NCI-H1048 (cell line): ENCODE data around the gene KCNQ1.
A peak's percentile ranks its signal among the peaks of the same experiment; 100 is the strongest.

Source experiments
- DNase-seq: peaks from one replicate; lab custom pipeline; 2025; lab: John Stamatoyannopoulos, UW

The KCNQ1 gene

DNA sequence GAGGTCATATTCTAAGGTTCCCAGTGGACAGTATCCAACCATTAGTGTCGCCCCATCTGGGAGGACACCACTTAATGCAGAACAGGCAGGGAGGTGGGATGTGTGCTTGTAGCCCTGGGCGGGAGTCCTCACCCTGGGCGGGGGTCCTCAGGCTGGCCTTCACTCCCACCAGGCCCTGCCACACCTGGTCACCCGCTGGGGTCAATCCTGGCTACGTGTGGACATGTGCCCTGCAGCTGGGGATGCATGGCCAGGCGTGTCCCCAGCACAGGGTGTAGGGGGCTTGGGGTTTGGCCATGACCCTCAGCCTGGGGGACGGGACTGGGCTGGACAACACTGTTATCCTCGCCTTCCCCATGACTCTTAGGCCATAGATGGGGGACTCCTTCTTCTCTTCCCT, 19.3 kb upstream of the KCNQ1 start:
- DNase-seq: no peak

DNA sequence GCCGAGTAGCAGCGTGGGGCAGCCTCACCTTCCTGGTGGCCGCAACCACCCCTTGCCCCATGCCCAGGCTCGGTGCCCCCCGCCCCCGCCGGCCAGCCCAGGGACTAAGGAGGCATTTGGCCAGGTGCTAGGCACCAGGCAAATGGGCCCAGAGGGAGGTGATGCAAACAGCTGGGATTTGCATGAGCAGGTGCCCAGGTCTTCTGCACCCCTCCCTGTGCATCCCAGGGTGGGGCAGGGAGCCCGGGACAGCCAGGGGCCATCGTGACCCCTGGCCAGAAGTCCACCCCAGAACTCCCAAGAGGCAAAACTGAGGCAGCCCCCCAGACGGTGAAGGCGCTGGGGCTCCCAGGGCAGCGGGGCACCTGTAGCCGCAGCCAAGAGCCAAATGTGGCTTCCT, 18.6 kb upstream of the KCNQ1 start:
- no peak for DNase-seq

DNA sequence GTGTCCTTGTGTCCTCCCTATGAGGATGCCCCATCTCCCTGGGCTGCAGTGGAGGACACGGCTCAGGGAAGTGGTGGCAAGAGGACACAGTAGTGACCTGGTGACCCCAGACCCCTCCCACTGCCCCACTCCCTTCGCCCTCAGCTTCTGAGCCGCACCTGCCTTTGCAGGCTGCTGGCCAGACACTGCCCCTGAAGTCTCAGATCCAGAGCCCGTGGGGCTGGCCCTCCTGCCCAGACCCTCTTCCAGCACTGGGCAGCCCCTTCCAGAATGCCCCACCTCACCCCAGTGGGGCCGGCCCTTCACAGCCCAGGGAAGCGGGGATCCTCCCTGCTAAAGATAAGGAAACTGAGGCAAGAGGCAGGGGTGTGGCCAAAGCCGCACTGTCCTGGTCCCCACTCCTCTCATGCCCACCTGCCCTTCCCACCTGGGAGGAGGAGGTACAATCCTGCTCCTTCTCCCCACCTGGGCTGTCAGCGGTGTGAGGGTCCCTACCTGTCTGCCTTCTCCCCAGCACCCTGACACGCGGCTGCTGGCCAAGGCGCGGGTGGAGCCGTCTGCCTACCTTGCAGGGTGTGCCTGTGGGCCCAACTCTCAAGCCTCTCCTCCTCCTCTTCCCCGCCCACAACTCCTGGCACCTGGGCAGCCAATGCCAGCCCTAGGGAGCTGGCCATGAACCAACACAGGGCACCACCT, 17.8 kb upstream of the KCNQ1 start:
- DNase-seq: no peak

- no peak for DNase-seq
Observed at GRCh38 chr11:2427721-2428321, 17.0 kb upstream of the KCNQ1 start.

DNA sequence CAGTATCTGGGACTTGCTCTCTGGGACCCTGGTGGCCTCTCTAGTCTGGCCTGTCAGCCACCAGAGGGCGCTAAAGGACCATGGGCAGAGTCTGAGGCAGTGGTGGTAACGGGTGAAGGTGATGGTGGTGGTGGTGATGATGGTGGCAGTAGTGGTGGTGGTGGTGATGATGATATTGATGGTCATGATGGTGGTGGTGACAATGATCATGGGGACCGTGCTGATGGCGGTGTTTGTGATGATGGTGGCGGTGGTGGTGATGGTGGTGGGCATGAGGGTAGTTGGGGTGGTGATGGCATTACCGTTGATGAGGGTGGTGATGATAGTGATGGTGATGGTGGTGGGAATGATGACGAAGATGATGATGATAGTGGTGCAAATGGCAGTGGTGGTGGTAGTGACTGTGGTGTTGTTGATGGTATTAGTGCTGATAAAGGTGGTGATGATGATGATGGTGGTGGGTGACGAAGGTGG, 16.4 kb upstream of the KCNQ1 start:
- DNase-seq: peak; percentile 53

- no peak for DNase-seq
Observed at GRCh38 chr11:2431395-2431794, 13.4 kb upstream of the KCNQ1 start.

DNA sequence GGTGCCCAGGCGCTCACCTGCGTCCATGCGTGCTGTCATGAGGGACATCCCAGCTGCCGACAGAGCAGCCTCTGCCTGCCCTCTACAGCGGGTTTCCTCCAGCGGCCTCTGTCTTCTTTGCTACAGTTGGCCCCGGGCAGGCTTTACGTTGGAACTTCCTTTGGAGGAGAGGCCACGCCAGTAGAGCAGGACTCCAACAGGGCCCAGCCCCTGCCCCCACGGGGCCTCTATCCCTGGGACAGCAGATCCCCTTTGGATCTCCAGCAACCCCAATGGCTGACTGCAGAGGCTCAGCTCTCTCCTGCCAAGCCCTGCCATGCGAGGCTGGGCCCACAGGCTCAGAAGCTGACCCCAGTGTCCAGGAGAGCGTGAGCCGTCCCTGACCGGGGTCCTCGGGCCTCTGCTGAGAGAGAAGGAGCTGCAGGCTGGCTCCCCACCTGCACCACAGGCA, 12.6 kb upstream of the KCNQ1 start:
- no peak for DNase-seq

- DNase-seq: no peak
Observed at GRCh38 chr11:2432628-2433071, 12.2 kb upstream of the KCNQ1 start.

DNA sequence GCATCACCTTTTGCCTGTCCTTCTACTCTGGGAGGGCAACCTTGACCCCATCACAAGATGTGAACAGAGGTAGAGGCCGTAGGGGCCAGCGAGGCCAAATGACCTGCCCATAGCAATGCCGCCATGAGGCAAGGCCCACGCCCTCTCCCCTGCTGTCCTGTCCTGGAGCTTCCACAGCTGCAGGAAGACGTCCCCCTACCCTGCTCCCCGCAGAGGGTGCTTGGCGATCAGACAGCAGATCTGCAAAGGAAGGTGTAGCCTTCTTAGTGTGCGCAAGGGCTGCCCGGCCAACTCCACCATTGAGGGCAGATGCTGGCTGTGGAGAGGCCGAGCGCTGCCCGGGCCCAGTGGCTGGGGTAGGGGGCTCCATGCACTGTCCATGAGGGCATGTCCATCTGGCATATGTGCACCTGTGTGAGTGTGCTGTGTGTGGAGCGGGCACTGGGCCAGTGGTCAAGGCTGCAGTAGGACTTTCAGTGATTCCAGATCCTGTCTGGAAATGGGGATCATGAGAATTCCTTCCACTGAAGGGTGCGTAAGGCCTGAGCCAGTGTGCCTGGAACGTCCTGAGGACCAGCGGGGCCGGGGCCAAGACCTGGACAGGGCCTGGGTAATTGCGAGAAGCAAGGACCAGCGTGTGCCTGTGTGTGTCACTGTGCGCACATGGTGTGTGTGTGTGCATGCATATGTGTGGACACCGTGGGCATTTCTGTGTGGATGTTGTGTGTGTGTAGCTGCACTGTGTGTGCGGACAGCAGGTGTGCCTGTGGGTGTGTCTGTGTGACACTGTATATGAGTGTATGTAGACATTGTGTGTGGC, 11.5 kb upstream of the KCNQ1 start:
- DNase-seq: no peak

GRCh38 chr11:2434008-2434407, 10.8 kb upstream of the KCNQ1 start:
- no peak for DNase-seq

DNA sequence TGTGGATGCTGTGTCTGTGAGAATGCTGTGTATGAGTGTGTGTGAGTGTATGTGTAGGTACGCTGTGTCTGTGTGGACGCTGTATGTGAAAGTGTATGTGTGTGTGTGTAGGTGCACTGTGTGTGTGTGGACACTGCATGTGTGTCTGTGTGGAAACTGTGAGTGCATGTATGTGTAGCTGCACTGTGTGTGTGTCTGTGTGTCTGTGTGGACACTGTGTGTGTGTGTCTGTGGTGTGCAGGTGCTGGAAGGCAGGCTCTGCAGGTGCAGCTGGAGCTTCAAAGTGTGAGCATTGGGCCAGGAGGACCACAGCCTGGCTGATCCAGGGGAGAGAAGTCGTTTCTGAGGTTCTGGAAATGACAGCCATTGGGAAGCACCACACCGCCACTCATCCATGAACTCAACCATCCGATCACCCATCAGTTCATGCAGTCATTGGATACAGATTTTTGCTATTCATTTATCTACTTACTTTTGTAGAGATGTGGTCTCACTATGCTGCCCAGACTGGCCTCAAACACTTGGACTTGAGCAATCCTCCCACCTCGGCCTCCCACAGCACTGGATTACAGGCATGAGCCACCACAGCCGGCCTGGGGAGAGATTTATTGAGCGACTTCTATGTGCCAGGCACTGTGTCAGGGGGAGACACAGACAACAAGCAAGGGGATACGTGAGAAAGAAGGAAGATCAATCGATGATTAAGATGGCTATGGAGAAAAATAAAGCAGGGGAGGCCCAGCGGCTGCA, 10.1 kb upstream of the KCNQ1 start:
- DNase-seq: no peak

DNA sequence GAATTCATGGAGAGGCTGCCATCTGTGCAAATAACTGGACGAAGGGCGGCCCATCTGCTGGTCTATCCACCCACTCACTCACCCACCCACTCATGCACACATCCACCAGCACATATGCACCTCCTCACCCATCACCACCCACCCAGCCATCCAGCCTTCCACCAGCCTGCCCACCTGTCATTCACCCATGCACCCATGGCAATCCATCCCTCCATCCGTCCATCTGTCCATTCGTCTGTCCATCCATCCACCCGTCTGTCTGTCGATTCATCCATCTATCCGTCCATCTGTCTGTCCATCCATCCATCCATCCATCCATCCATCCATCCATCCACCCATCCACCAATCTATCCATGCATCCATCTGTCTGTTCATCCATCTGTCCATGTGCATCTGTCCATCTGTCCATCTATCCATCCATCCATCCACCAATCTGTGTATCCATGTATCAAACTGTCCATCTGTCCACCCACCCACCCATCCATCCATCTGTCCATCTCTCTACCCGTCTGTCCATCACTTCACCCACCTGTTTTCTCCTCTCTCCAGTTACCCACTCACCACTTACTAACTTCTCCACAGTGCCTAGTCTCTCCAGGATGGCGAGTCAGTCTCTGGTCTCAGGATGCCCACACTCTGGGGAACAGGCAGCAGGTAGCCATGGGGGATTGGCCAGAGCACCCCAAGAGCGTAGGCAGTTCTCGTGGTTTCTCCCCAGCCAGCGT, 9.4 kb upstream of the KCNQ1 start:
- DNase-seq: no peak

DNA sequence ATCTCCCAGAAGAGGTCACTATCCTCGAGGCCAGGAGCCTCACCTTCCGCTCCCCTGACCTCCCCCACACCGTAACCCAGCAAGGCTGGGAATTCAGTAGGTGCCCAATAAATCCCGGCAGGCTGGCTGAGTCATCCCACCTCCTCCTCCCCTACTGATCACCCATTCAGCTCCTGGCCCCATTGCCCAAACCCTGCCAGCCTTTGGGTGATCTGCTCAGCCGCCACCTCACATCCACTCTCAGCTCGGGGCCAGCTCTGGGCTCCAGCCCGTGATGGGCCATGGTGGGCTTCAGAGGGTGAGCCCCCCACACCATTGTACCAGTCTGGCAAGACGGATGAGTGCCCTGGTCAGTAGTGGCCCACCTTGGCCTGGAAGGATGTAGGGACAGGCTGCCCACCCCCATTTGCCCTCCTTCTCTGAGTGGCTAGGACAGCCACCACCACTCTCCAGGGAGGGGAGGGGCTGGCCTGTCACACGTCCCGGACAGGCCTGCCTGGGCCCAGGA, 8.7 kb upstream of the KCNQ1 start:
- no peak for DNase-seq

DNA sequence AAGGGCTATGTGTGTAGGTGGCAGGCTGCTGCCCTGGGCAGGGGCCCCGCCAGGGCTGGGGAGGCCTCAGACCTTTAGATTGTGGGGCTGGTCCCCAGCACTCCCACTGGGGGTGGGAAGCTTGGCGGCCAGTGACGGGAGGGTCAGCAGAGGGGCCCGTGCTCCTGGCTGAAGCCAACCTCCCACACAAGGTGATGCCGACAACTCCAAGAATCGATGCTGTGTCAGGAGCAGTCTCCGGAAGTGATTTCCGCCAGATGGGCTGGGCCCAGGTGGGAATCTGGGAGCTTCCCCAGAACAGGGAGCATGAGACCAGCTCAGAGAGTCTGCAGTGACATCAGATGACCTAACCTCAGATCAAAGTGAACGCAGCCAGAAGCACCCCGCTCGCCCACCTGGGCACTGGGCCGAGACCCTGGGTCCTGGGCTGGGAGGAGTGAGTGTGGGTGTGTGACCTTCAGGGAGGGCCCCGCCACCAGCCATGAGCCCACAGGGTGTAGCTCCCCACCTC, 8.2 kb upstream of the KCNQ1 start:
- no peak for DNase-seq

GRCh38 chr11:2437516-2437915, 7.3 kb upstream of the KCNQ1 start:
- DNase-seq: no peak

GRCh38 chr11:2439820-2440219, 5.0 kb upstream of the KCNQ1 start:
- DNase-seq: no peak

- no peak for DNase-seq
Observed at GRCh38 chr11:2440646-2441045, 4.2 kb upstream of the KCNQ1 start.

DNA sequence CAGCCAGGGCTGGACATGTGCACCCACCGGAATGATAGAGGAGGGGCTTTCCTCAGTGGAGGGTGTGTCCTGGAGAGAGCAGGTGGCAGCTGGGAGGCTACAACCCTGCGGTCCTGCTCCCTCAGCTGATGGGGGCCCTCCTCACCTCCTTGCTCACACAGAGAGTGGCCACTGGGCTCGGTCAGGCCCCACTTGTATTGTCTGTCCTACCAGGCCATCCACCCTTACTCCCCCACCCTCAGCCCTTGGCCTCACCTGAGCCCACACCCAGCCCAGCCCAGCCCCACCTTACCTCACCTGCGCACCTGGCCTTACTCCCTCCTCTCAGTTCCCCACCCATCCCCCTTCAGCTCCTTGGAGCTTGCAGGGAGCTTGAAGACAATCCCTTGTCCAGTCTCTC, 3.6 kb upstream of the KCNQ1 start:
- DNase-seq: no peak

- no peak for DNase-seq
Observed at GRCh38 chr11:2442589-2442988, 2.2 kb upstream of the KCNQ1 start.

- no peak for DNase-seq
Observed at GRCh38 chr11:2443406-2443805, 1.4 kb upstream of the KCNQ1 start.
